ENCODE measurements around the gene HIF3A. TPM values are rescaled to one million over a fixed set of nuclear protein-coding genes. Genes with fewer than 3 reads are reported as not detected.

Gene HIF3A
- 0.13 and 2.8 TPM in 2 replicates for total RNA-seq

DNA sequence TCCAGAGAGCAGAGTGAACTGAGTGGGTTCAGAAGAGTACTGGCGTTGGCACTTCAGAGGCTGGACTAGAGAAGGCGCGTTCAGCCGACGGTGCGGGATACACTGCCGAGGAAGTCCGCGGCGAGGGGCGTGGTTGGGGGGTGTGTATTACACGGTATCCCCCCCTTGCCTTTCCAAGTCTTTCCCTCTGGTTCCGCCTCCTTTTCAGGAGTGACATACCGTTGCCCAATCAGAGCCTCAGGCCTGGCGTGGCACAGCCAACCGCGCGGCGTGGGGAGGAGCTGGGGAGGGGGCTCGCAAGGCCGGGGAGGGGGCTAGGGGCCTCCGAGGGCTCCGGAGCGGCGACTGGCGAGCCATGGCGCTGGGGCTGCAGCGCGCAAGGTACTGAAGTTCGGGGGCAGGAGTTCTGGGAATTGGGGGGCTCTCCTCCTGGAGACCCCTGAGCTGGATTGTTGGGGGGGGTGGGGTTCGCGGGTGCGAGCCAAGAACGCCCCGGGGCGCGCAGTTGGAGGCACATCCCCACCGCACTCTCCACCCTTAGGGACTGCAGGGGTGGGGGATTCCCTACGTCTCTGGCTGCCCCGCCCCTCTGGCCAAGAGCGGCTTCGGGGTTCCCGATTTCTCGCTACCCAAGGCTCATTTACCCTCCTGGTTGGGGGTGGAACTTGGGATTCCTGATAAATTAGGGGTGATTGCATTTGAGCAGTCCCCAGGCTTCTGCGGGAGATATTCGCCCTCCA lies at the start of gene HIF3A:
Gene HIF3A, plus strand, starts transcription at position 321 of the 740 bp plus-strand sequence. Its CDS starts 35 bp downstream, at position 356.

DNA sequence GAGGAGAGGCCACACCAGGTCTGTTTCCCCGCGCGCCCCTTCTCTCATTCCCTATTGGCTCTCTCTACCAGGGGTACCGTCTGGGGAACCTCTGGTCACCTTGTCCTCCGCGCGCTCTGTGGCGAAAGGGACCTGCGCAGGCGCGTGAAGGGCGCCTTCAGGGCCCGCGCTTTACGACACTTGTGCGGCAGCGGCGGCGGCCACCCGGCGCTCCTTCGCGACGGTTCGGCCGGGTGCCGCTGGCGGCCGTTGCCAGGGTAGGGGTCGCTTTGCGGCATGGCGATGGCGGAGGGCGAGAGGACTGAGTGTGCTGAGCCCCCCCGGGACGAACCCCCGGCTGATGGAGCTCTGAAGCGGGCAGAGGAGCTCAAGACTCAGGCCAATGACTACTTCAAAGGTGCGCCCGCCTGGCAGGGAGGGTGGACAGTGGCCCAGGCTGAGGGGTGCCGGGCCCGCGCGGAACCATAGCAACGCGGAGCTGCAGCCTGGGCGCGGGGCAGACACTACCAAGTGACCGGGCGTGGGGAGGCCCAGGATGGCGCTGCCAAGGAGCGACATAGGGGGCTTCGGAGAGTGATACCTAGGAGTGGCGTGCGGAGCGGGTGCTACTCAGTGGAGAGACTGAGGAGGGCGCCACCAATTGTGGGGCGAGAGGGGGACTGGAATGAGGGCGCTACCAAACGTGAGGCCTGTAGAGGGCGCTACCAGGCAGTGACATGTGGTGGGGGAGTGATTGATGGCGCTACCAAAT lies 50.2 kb downstream of the HIF3A start, which contains the start of gene PPP5C:
Gene PPP5C, plus strand, starts transcription at position 267 of the 751 bp plus-strand sequence. Its CDS starts 10 bp downstream, at position 277.

Other genes starting within 250 kb of the HIF3A start
- gene IGFL3, start 172.4 kb upstream of the HIF3A start, total RNA-seq, result not detected in 2 replicates
- 0.13 TPM in 1 of 2 replicates, not detected in the other for gene IGFL2, start 148.8 kb upstream of the HIF3A start, total RNA-seq
- gene IGFL1, start 67.3 kb upstream of the HIF3A start, total RNA-seq, result not detected in 2 replicates
- 37.9 and 43.2 TPM in 2 replicates for gene PPP5C, start 50.0 kb downstream of the HIF3A start, total RNA-seq
- gene CCDC8, start 116.5 kb downstream of the HIF3A start, total RNA-seq, result 20.0 and 21.8 TPM in 2 replicates
- 0.39 and 0.50 TPM in 2 replicates for gene PNMA8C, start 131.9 kb downstream of the HIF3A start, total RNA-seq
- gene PNMA8A, start 174.5 kb downstream of the HIF3A start, total RNA-seq, result 3.2 and 6.1 TPM in 2 replicates
- gene PNMA8B, start 198.8 kb downstream of the HIF3A start, total RNA-seq, result 0.96 and 1.6 TPM in 2 replicates

All from smooth muscle cell of the pulmonary artery (primary cell).